ENCODE data around the gene CAMKMT. TPM values are rescaled to one million over a fixed set of nuclear protein-coding genes. Genes with fewer than 3 reads are reported as not detected.

CAMKMT gene
- total and polyA plus RNA-seq, 9 of the 15 experiments (the other 6 are each of a cell fraction or from before 2014, with no cell fraction given), result 1.6 to 15.3 (median 7.4) TPM

GRCh38 chr2:44326548-44327264 lies 35.0 kb upstream of the CAMKMT start:
- TF ChIP-seq TEAD4 (IDR thresholded peaks at IDR 0.05; ENCODE audit: low read length) (no peak), TEAD4 (CRISPR knock-in tag; IDR thresholded peaks at IDR 0.05; ENCODE audit: borderline replicate concordance) (no peak), ZBTB1 (CRISPR knock-in tag; IDR thresholded peaks at IDR 0.05; ENCODE audit: borderline replicate concordance, low read depth) (no peak), CHD1 (IDR thresholded peaks at IDR 0.05; ENCODE audit: low read length) (no peak), ZNF224 (CRISPR knock-in tag; IDR thresholded peaks at IDR 0.05) (no peak), ZNF134 (CRISPR knock-in tag; conservative IDR thresholded peaks at IDR 0.05) (no peak), CBX8 (IDR thresholded peaks at IDR 0.05; ENCODE audit: borderline replicate concordance, extremely low read depth, low read depth, low read length, poor library complexity, severe bottlenecking) (no peak), SMC3 (conservative IDR thresholded peaks at IDR 0.05; ENCODE audit: insufficient read depth, low read depth, low read length) (no peak), ZNF133 (CRISPR knock-in tag; IDR thresholded peaks at IDR 0.05) (no peak), ZNF239 (CRISPR knock-in tag; IDR thresholded peaks at IDR 0.05) (no peak), NFE2 (IDR thresholded peaks at IDR 0.05; ENCODE audit: low read depth) (no peak), MBD2 (IDR thresholded peaks at IDR 0.05; ENCODE audit: borderline replicate concordance, low read depth) (no peak), TRIM28 (IDR thresholded peaks at IDR 0.05) (no peak), ZNF668 (CRISPR knock-in tag; IDR thresholded peaks at IDR 0.05) (no peak), HDAC6 (IDR thresholded peaks at IDR 0.05; ENCODE audit: low read depth, low read length) (no peak)
- DNase-seq (ENCODE audit: extremely low read depth in 1 of 4, low spot score in 3 of 4) (no peak), ATAC-seq (no peak), FAIRE-seq (no peak)
- intact Hi-C loops (cut with micrococcal nuclease) (no loop called here), in situ Hi-C loops (cut with MboI) (no loop called here)
- BruUV-seq (replicated peaks), result no TSS peak
- WGBS (ENCODE audit: insufficient coverage, low coverage, missing lambda C conversion rate), result 83% methylated on average over 13 of the region's 13 CpGs
- CTCF ChIA-PET (ENCODE audit: low intra/inter-chr PET ratio), result no interaction called here
- Histone ChIP-seq H3K79me2 (ENCODE audit: control insufficient read depth, insufficient read depth, low read length) (no peaks in the 10 kb centered on the region), H3K27me3 (ENCODE audit: control insufficient read depth in 2 of 2, insufficient read depth in 2 of 2, low read length in 2 of 2) (no peaks in the 10 kb centered on the region), H3K4me3 (no peak overlapping the region), H3K4me2 (ENCODE audit: insufficient read depth, low read length) (no peak overlapping the region), H3K4me1 (replicated peaks in 1 of 2; ENCODE audit: control insufficient read depth in 2 of 2, insufficient read depth in 2 of 2, low read length in 2 of 2) (peaks cover 4 to 7% of the 10 kb centered on the region in 2 experiments; a peak in 3 of 5 replicates), H3K27ac (ENCODE audit: extremely low read depth, low read depth, low read length) (no peak overlapping the region), H3K9ac (ENCODE audit: insufficient read depth in 1 of 2, low read depth in 2 of 2, low read length in 2 of 2) (no peak overlapping the region), H2AFZ (ENCODE audit: low read depth, low read length) (no peak overlapping the region), H3K9me3 (replicated peaks; ENCODE audit: control insufficient read depth, insufficient read depth, low read depth, low read length) (no peaks in the 10 kb centered on the region), H3K9me1 (ENCODE audit: control insufficient read depth, insufficient read depth, low read length) (no peaks in the 10 kb centered on the region), H3K36me3 (ENCODE audit: control insufficient read depth, insufficient read depth, low read length) (peaks cover 57% of the 10 kb centered on the region), H4K20me1 (replicated peaks; ENCODE audit: control insufficient read depth, insufficient read depth, low read length) (no peaks in the 10 kb centered on the region)
- POLR2A ChIA-PET, result interaction anchor here (0.7 to 1.2 kb wide), 2 partner anchors 12 to 220 kb away, joined by 3 to 4 read pairs; no protein-coding TSS in a partner anchor
